ENCODE results near the gene SLC16A7. TPM values are rescaled to one million over a fixed set of nuclear protein-coding genes. Genes with fewer than 3 reads are reported as not detected.
A peak's percentile ranks its signal among the peaks of the same experiment; 100 is the strongest.
"Not testable (repeated sequence)": the region's sequence is repeated elsewhere in the genome, so short reads cannot be mapped to it uniquely, and the experiment has no call there.

SLC16A7 gene
- total and polyA plus RNA-seq, 12 donors, result 6.0 to 246 (median 163) TPM

DNA sequence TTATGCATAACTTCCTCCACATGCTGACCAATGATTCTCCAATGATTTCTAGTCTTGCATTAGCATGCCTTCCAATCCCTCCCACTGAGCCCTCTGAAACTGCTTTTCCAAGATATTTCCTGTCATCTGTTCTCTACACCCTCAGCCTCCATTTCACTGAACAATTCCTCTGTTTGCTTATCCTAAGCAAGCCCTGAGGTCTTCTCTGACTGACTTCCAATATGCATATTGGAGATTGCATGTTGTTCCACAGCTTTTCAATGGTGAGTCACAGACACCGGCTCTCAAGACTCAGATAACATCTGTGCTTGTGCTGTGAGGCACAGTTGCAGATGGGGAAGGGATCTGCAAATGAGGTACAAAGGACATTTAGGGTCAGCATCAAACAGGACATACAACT lies 141.0 kb downstream of the SLC16A7 start:
- peak in 6 of 8 donors; percentile 20 to 62 (median 48) for ATAC-seq
- Histone ChIP-seq H3K36me3 (no peaks in the 10 kb centered on the region), H3K27me3 (no peaks in the 10 kb centered on the region), H3K4me3 (no peak overlapping the region), H3K4me1 (peaks cover 0 to 59% (median 22%) of the 10 kb centered on the region in 9 donors), H3K9me3 (no peaks in the 10 kb centered on the region), H3K27ac (peak overlapping the region in 3 of 10 donors; percentile 10 to 19 (median 16))
- TF ChIP-seq, protein P1, sequence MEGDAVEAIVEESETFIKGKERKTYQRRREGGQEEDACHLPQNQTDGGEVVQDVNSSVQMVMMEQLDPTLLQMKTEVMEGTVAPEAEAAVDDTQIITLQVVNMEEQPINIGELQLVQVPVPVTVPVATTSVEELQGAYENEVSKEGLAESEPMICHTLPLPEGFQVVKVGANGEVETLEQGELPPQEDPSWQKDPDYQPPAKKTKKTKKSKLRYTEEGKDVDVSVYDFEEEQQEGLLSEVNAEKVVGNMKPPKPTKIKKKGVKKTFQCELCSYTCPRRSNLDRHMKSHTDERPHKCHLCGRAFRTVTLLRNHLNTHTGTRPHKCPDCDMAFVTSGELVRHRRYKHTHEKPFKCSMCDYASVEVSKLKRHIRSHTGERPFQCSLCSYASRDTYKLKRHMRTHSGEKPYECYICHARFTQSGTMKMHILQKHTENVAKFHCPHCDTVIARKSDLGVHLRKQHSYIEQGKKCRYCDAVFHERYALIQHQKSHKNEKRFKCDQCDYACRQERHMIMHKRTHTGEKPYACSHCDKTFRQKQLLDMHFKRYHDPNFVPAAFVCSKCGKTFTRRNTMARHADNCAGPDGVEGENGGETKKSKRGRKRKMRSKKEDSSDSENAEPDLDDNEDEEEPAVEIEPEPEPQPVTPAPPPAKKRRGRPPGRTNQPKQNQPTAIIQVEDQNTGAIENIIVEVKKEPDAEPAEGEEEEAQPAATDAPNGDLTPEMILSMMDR (IDR thresholded peaks at IDR 0.05), result no peak
- no peak for DNase-seq
- intact Hi-C loops (cut with DNase I), result no loop called here
- 7 to 9% methylated on average over 1 of the region's 1 CpG for WGBS, 2 donors

DNA sequence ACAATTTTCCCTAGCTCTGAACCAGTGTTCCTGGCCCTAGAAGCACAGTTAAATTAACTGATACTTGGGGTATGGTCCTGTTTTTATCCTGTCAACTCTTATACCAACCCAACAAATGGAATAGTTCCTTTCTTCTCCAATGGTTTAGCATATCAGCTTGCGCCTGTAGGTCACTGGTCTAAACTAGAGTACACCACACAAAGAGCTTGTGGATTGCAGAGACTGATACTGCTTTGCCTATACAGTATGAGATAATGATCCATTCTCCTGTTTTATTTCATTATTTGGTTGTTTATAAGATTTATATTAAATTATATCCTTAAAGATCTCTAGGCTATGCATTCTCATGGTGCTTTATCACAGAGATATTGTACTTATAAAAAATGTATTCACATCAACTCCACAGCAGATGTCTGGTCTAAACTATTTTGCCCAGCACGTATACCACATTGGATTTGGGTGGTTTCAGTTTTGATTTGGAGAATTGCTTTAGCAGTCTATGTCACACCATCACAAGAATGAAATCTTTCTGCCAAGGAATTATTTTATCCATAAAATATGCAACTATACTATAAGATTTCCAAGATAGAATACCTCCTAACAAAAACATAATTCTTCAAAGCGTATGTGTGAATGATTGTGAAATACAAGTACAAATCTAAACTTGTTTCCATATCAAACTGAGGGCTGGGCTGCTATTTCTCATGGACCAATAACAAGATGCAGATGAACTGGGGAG lies 142.1 kb downstream of the SLC16A7 start:
- H3K4me1 ChIP-seq, result peaks cover 0 to 52% (median 22%) of the 10 kb centered on the region in 9 donors
- peak overlapping the region in 3 of 10 donors; percentile 24 to 31 (median 24) for H3K27ac ChIP-seq
- 65 to 81% methylated on average over 3 of the region's 3 CpGs for WGBS, 2 donors
- TF ChIP-seq, protein P1 (IDR thresholded peaks at IDR 0.05), result no peak
- ATAC-seq, result peak in 1 of 8 donors; percentile 32
- intact Hi-C loops (cut with DNase I), result no loop called here
- H3K27me3 ChIP-seq, result no peaks in the 10 kb centered on the region
- H3K4me3 ChIP-seq, result peak overlapping the region in 2 of 10 donors; percentile 3 to 18
- H3K9me3 ChIP-seq, result no peaks in the 10 kb centered on the region
- no peaks in the 10 kb centered on the region for H3K36me3 ChIP-seq
- no peak for DNase-seq

DNA sequence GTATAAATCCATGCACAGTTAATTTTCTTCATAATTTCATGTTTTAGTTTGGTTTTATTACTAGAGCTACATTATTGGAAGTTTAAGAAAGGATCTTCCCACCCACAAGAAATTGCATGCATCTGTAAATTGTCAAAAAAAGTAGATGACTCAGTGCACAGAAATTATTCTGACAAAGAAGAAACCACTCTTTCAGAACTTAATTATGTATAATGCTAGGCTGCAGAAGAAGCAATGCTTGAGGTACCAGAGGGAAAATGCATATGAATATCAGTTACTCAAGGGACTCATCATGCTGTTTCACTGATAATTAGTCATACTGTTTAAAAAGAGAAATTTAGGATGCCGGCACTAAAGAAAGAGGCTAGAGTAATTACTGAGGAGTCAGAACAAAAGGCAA lies 147.0 kb downstream of the SLC16A7 start:
- TF ChIP-seq, protein P1 (IDR thresholded peaks at IDR 0.05), result no peak
- H3K4me3 ChIP-seq, result no peak overlapping the region
- ATAC-seq, result no peak
- no peaks in the 10 kb centered on the region for H3K27me3 ChIP-seq
- no peak overlapping the region for H3K27ac ChIP-seq
- 75 to 76% methylated on average over 1 of the region's 1 CpG for WGBS, 2 donors
- no peaks in the 10 kb centered on the region for H3K36me3 ChIP-seq
- intact Hi-C loops (cut with DNase I), result no loop called here
- no peak for DNase-seq
- H3K4me1 ChIP-seq, result peaks cover 0 to 14% (median 0%) of the 10 kb centered on the region in 9 donors
- H3K9me3 ChIP-seq, result no peaks in the 10 kb centered on the region

DNA sequence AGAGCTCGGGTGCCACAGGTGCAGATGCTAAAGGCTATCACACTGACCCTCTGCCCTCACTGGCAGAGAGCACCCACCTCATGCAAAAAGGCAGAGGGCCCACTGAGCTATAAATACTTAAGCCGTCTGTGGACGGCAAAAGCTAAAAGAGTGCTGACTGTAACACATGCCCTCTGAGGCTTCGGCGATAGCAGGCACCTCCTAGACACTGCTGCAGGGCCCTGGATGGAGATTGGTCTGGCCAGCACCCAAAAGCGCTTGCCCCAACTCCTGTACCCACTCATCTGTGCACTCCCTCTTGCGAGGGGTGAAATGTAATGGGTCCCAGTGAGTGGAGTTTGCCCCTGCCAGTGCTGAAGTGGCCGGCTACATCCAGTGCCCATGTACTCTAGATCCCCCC lies 148.7 kb downstream of the SLC16A7 start:
- H3K27me3 ChIP-seq, result no peaks in the 10 kb centered on the region
- TF ChIP-seq, protein P1 (IDR thresholded peaks at IDR 0.05), result no peak
- H3K36me3 ChIP-seq, result no peaks in the 10 kb centered on the region
- H3K27ac ChIP-seq, result no peak overlapping the region
- no peak for DNase-seq
- no peaks in the 10 kb centered on the region for H3K9me3 ChIP-seq
- 58 to 76% methylated on average over 8 of the region's 8 CpGs for WGBS, 2 donors
- no peak overlapping the region for H3K4me3 ChIP-seq
- ATAC-seq, result peak; percentile 20 to 93 (median 62)
- H3K4me1 ChIP-seq, result peaks cover 0 to 8% (median 0%) of the 10 kb centered on the region in 9 donors
- intact Hi-C loops (cut with DNase I), result no loop called here

GRCh38 chr12:59751091-59751490 lies 155.3 kb downstream of the SLC16A7 start:
- DNase-seq; H3K36me3 ChIP-seq; ATAC-seq; H3K4me1 ChIP-seq; H3K4me3 ChIP-seq; H3K27me3 ChIP-seq; H3K27ac ChIP-seq; intact Hi-C loops (cut with DNase I): not testable (repeated sequence)
- H3K9me3 ChIP-seq, result peaks cover 0 to 13% (median 0%) of the 10 kb centered on the region in 11 donors
- WGBS, 2 donors, result 97 to 99% methylated on average over 19 of the region's 19 CpGs

All from heart right ventricle (tissue), 16 donors.